ENCODE measurements around the gene LRRC10B.

GRCh38 chr11:61515686-61516085 lies 7.1 kb downstream of the LRRC10B start:
- TF ChIP-seq CTCF (IDR thresholded peaks at IDR 0.05): no peak
- no peak for TF ChIP-seq POLR2A (IDR thresholded peaks at IDR 0.05)

All from thyroid gland (tissue), 4 donors.